Right lobe of liver (tissue), 4 donors: Measurements from ENCODE around the gene SNF8.

Experiments
- CTCF ChIP-seq, 4 donors: fragments of 200-600 bp in 3 of 4; fragments of 450-650 bp in 1 of 4; IDR thresholded peaks; one replicate each; pipeline versions ENCODE4 v1.5.1 to v1.8.0; 2016 to 2022; ENCODE audit warnings: antibody characterized with exemption in 4 of 4, mild to moderate bottlenecking in 2 of 4
- POLR2A ChIP-seq: fragments of 450-650 bp; IDR thresholded peaks from one replicate; pipeline ENCODE4 v1.6.1; 2017; ENCODE audit warnings: antibody characterized with exemption, mild to moderate bottlenecking
- donor health status: DM: no; HTN: no; CAD: no.
- donor health status: DM: no; HTN: no; CAD: no.
- donor health status: DM: no; HTN: yes; CAD: no.

DNA sequence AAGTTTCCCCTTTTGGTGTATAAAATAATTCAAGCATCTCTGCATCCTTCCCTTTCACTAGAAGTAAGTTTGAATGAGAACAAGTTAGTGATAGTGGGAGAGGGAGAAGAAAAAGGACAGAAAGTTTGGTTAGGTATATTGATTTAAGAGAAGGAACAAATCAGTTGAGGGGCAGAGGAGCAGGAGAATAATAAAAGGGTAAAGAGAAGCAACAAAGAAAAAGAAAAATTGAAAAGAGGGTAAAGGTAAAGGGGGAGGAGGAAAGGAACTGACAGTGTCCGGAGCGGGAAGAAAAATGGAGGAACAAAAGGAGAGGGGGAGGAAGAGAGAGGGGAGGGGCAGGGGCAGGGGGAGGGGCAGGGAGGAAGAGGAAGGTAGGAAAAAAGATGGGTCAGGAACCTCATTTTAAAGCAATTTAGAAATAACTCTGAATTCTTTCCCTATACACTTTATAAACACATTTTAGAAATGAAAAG is 46.3 kb upstream of the SNF8 start:
- no peak for TF ChIP-seq CTCF (IDR thresholded peaks at IDR 0.05)
- TF ChIP-seq POLR2A, result no peak
